ENCODE measurements around the gene PRR18.

- TF ChIP-seq, protein P1, sequence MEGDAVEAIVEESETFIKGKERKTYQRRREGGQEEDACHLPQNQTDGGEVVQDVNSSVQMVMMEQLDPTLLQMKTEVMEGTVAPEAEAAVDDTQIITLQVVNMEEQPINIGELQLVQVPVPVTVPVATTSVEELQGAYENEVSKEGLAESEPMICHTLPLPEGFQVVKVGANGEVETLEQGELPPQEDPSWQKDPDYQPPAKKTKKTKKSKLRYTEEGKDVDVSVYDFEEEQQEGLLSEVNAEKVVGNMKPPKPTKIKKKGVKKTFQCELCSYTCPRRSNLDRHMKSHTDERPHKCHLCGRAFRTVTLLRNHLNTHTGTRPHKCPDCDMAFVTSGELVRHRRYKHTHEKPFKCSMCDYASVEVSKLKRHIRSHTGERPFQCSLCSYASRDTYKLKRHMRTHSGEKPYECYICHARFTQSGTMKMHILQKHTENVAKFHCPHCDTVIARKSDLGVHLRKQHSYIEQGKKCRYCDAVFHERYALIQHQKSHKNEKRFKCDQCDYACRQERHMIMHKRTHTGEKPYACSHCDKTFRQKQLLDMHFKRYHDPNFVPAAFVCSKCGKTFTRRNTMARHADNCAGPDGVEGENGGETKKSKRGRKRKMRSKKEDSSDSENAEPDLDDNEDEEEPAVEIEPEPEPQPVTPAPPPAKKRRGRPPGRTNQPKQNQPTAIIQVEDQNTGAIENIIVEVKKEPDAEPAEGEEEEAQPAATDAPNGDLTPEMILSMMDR (conservative IDR thresholded peaks at IDR 0.05 in 1 of 2, IDR thresholded peaks at IDR 0.05 in 1 of 2; ENCODE audit: extremely low read depth in 1 of 2, insufficient read depth in 1 of 2, low read depth in 1 of 2, low read length in 2 of 2), result no peak
- no peak for TF ChIP-seq EZH2 (IDR thresholded peaks at IDR 0.05; ENCODE audit: borderline replicate concordance, low read length)
These were observed 38.8 kb upstream of the PRR18 start for GRCh38 chr6:166346965-166347364.
